Progenitor cell of endocrine pancreas (in vitro differentiated cells): ENCODE data around the gene LRRC59. TPM values are rescaled to one million over a fixed set of nuclear protein-coding genes. Genes with fewer than 3 reads are reported as not detected.

Source experiments
- DNase-seq: peaks from one replicate; pipeline ENCODE4 v3.0.0; 2021; ENCODE audit warnings: low spot score; ENCODE audit not compliant: unreplicated experiment
- H3K27ac Mint-ChIP-seq: 2 replicates; pipeline ENCODE4 v1.8.0; 2021; ENCODE audit warnings: mild to moderate bottlenecking, moderate library complexity, mixed read lengths
- H3K27me3 Mint-ChIP-seq: 2 replicates; pipeline ENCODE4 v1.8.0; 2021; ENCODE audit warnings: mixed read lengths
- H3K36me3 Mint-ChIP-seq: 2 replicates; pipeline ENCODE4 v1.8.0; 2022; ENCODE audit warnings: mixed read lengths; ENCODE audit not compliant: insufficient read depth
- H3K4me1 Mint-ChIP-seq: 2 replicates; pipeline ENCODE4 v1.8.0; 2021; ENCODE audit warnings: low read depth, mixed read lengths
- H3K4me3 Mint-ChIP-seq: 2 replicates; pipeline ENCODE4 v1.8.0; 2021; ENCODE audit warnings: low read depth, mild to moderate bottlenecking, moderate library complexity, mixed read lengths
- H3K9me3 Mint-ChIP-seq: 2 replicates; pipeline ENCODE4 v1.8.0; 2021; ENCODE audit warnings: low read depth, mixed read lengths
- total RNA-seq: library from RNA; stranded (reverse); gene quantifications from 2 replicates; pipeline ENCODE4 v1.2.1, GENCODE V29; 2021
- TF ChIP-seq, protein P1 (sequence below): fragments of 200-600 bp; sonication (generic); IDR thresholded peaks from one replicate; pipeline ENCODE4 v1.5.0; 2021; ENCODE audit warnings: antibody characterized with exemption, mild to moderate bottlenecking; ENCODE audit not compliant: unreplicated experiment

The LRRC59 gene
- total RNA-seq, 1 donor from 2014 or later: 55.2 TPM

DNA sequence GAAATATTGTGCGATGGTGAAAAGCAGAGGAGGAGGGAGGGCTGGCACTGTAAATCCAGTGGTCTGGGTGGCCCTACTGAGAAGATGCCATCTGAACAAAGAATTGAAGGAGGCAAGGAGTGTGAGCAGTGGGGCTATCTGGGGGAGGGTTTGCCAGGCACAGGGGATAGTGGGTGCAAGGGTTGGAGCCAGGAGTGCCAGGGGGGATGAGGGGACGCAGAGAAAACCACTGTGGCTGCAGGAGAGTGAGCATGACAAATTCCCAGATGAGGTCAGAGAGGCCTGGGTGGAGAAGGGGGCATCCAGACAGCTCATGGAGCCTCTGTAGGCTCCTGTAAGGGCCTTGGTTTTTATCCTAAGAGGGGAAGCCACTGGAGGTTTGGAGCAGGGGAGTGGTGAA is 46.6 kb downstream of the LRRC59 start:
- TF ChIP-seq, protein P1, sequence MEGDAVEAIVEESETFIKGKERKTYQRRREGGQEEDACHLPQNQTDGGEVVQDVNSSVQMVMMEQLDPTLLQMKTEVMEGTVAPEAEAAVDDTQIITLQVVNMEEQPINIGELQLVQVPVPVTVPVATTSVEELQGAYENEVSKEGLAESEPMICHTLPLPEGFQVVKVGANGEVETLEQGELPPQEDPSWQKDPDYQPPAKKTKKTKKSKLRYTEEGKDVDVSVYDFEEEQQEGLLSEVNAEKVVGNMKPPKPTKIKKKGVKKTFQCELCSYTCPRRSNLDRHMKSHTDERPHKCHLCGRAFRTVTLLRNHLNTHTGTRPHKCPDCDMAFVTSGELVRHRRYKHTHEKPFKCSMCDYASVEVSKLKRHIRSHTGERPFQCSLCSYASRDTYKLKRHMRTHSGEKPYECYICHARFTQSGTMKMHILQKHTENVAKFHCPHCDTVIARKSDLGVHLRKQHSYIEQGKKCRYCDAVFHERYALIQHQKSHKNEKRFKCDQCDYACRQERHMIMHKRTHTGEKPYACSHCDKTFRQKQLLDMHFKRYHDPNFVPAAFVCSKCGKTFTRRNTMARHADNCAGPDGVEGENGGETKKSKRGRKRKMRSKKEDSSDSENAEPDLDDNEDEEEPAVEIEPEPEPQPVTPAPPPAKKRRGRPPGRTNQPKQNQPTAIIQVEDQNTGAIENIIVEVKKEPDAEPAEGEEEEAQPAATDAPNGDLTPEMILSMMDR: no peak
- DNase-seq: no peak
- Mint-ChIP-seq H3K27me3 (no peaks in the 10 kb centered on the region), H3K4me1 (peaks cover 10% of the 10 kb centered on the region), H3K27ac (peak overlapping the region; percentile 38), H3K36me3 (peaks cover 10% of the 10 kb centered on the region), H3K4me3 (no peak overlapping the region), H3K9me3 (no peaks in the 10 kb centered on the region)

- peaks cover 10% of the 10 kb centered on the region for H3K27me3 Mint-ChIP-seq
- no peak overlapping the region for H3K4me3 Mint-ChIP-seq
- peaks cover 10% of the 10 kb centered on the region for H3K4me1 Mint-ChIP-seq
- TF ChIP-seq, protein P1: no peak
- no peak for DNase-seq
- no peaks in the 10 kb centered on the region for H3K9me3 Mint-ChIP-seq
- no peak overlapping the region for H3K27ac Mint-ChIP-seq
- peaks cover 7% of the 10 kb centered on the region for H3K36me3 Mint-ChIP-seq
Observed at GRCh38 chr17:50349243-50349600, 48.1 kb downstream of the LRRC59 start.

DNA sequence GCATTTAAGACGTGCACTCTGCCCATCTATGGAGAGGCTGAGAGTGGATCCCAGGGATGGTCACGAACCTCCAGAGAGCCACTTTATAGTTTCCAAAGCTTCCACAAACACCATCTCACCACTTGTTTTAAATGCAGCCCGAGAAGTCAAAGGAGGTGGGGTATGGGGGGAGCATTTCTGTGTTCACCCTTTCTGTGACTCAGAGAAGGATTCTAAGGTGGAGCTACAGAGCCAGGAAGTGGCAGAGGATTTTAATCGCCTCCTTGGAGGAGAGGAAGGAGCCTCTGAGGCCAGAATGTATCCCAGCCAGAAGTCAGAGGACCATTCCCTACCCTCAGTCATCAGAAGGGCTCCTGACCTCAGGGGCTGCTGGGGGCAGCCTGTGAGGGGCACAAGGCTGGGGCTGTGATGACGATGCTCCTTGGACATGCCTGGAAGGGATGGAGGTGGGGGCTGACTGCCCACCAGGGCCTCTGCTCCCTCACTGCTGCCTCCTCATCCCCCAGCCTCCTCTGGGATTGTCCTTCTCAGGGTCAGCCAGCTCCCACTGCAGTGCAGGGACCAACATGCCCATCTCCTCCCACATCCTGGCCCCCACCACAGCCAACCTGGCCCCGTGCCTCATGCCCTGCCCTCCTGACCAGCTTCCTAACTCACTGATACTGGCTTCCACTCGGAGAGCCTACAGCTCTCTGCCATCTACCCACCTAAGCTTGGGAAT is 48.6 kb downstream of the LRRC59 start:
- Mint-ChIP-seq H3K9me3 (no peaks in the 10 kb centered on the region), H3K27me3 (peaks cover 10% of the 10 kb centered on the region)

DNA sequence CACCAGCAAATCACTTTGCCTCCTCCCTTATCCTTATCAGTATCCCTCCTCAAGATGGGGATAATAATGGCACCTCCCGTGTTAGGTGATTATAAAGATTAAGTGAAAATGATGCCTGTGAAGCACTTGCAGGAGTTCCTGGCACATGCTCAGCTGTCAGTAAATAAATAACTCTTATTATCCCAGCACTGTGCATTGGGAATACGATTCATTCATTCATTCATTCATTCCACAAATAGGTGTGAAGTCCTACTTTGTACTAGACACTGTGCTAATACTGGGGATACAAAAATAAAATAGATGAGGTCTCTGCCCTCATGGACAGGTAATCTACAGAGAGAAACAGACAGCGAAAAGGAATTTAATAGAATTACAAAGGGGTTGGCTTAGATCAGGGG is 49.4 kb downstream of the LRRC59 start:
- TF ChIP-seq, protein P1: no peak
- Mint-ChIP-seq H3K27me3 (peaks cover 14% of the 10 kb centered on the region), H3K9me3 (no peaks in the 10 kb centered on the region), H3K4me1 (peaks cover 10% of the 10 kb centered on the region), H3K4me3 (peak overlapping the region; percentile 90), H3K36me3 (peaks cover 3% of the 10 kb centered on the region), H3K27ac (peak overlapping the region; percentile 87)
- DNase-seq: no peak

More for the DNA sequence above, 48.6 kb downstream of the LRRC59 start:
- Mint-ChIP-seq H3K27ac (no peak overlapping the region), H3K36me3 (peaks cover 7% of the 10 kb centered on the region), H3K4me1 (peaks cover 10% of the 10 kb centered on the region), H3K4me3 (no peak overlapping the region)
- no peak for DNase-seq
- TF ChIP-seq, protein P1: no peak

GRCh38 chr17:50347117-50347893 is 50.0 kb downstream of the LRRC59 start:
- Mint-ChIP-seq H3K9me3 (no peaks in the 10 kb centered on the region), H3K36me3 (peaks cover 3% of the 10 kb centered on the region), H3K27me3 (peaks cover 14% of the 10 kb centered on the region), H3K4me3 (peak overlapping the region; percentile 90), H3K4me1 (peaks cover 10% of the 10 kb centered on the region), H3K27ac (peak overlapping the region; percentile 62)
- DNase-seq: no peak
- TF ChIP-seq, protein P1: no peak
